Measurements from ENCODE around the gene COL5A1. TPM values are rescaled to one million over a fixed set of nuclear protein-coding genes. Genes with fewer than 3 reads are reported as not detected.

Gene COL5A1
- total RNA-seq, 6 donors from 2014 or later, result 7.5 to 75.4 (median 27.4) TPM

GRCh38 chr9:134730761-134731496 lies 89.3 kb downstream of the COL5A1 start:
- H3K27me3 ChIP-seq, result no peaks in the 10 kb centered on the region
- no peaks in the 10 kb centered on the region for H3K36me3 ChIP-seq
- 86 to 95% methylated on average over 10 to 13 of the region's 22 CpGs for whole genome bisulfite sequencing, 2 donors
- H3K4me1 ChIP-seq, result peaks cover 10 to 25% (median 13%) of the 10 kb centered on the region in 4 donors
- DNase-seq (peak in 1 of 2 donors; percentile 71), ATAC-seq (ENCODE audit: low FRiP score in 2 of 2) (peak in 1 of 2 donors; percentile 22)
- peak overlapping the region in 1 of 4 donors; percentile 35 for H3K27ac ChIP-seq
- no peak for TF ChIP-seq EP300 (IDR thresholded peaks at IDR 0.05)
- TF ChIP-seq, protein P1, sequence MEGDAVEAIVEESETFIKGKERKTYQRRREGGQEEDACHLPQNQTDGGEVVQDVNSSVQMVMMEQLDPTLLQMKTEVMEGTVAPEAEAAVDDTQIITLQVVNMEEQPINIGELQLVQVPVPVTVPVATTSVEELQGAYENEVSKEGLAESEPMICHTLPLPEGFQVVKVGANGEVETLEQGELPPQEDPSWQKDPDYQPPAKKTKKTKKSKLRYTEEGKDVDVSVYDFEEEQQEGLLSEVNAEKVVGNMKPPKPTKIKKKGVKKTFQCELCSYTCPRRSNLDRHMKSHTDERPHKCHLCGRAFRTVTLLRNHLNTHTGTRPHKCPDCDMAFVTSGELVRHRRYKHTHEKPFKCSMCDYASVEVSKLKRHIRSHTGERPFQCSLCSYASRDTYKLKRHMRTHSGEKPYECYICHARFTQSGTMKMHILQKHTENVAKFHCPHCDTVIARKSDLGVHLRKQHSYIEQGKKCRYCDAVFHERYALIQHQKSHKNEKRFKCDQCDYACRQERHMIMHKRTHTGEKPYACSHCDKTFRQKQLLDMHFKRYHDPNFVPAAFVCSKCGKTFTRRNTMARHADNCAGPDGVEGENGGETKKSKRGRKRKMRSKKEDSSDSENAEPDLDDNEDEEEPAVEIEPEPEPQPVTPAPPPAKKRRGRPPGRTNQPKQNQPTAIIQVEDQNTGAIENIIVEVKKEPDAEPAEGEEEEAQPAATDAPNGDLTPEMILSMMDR (IDR thresholded peaks at IDR 0.05), result no peak
- no peak for TF ChIP-seq POLR2A (IDR thresholded peaks at IDR 0.05)
- TF ChIP-seq POLR2AphosphoS5 (IDR thresholded peaks at IDR 0.05), result no peak
- H3K9me3 ChIP-seq, result no peaks in the 10 kb centered on the region
- H3K4me3 ChIP-seq, result no peak overlapping the region

DNA sequence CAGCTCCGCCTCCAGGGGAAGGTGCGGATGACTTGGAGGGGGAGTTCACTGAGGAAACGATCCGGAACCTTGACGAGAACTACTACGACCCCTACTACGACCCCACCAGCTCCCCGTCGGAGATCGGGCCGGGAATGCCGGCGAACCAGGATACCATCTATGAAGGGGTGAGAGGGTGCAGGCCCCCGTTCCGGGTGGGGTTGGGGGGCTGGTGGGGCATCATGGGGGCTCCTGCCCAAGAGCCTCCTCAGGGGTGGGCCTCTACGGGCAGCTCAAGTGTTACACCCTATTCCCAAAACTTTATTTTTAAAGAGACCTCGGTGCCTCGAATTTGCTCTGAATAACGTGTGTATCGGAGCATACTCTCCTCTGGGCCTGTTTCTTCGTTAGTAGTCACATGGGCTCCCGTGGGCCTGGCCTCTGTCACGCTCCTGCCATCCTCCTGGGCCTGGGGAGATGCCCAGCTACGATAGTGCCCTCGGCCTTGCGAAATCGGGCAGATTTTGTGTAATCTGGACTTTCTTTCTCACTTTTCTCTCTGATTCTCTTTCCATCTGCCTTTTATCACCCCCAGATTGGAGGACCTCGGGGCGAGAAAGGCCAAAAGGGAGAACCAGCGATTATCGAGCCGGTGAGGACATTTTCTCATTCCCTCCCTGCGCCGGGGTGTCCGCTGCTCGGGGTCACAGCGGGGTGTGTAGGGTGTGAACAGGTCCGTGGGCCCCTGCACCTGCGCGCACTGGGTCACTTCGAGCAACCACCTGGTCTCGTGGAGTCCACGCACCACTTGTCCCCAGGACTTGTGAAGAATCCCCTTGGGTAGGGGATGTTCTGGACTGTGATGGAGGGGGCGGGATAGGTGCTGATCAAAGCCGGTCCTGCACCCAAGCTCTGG lies 90.1 kb downstream of the COL5A1 start:
- TF ChIP-seq POLR2AphosphoS5 (IDR thresholded peaks at IDR 0.05) (no peak), POLR2A (IDR thresholded peaks at IDR 0.05) (no peak), EP300 (IDR thresholded peaks at IDR 0.05) (no peak)
- TF ChIP-seq, protein P1 (IDR thresholded peaks at IDR 0.05), result no peak
- 93 to 94% methylated on average over 38 to 45 of the region's 45 CpGs for WGBS, 2 donors

GRCh38 chr9:134732392-134733110 lies 90.9 kb downstream of the COL5A1 start:
- TF ChIP-seq EP300 (IDR thresholded peaks at IDR 0.05), result no peak
- TF ChIP-seq POLR2A (IDR thresholded peaks at IDR 0.05), result no peak
- Histone ChIP-seq H3K36me3 (no peaks in the 10 kb centered on the region), H3K27ac (peak overlapping the region in 2 of 4 donors; percentile 40 to 59), H3K4me1 (peaks cover 10 to 25% (median 13%) of the 10 kb centered on the region in 4 donors), H3K9me3 (no peaks in the 10 kb centered on the region), H3K4me3 (no peak overlapping the region), H3K27me3 (no peaks in the 10 kb centered on the region)
- ATAC-seq (ENCODE audit: low FRiP score in 2 of 2) (no peak), DNase-seq (peak in 1 of 2 donors; percentile 78)
- 74 to 78% methylated on average over 16 to 22 of the region's 26 CpGs for WGBS, 2 donors

More for the DNA sequence above, 90.1 kb downstream of the COL5A1 start:
- Histone ChIP-seq H3K4me1 (peaks cover 10 to 25% (median 13%) of the 10 kb centered on the region in 4 donors), H3K9me3 (no peaks in the 10 kb centered on the region), H3K4me3 (no peak overlapping the region), H3K27me3 (no peaks in the 10 kb centered on the region), H3K36me3 (no peaks in the 10 kb centered on the region), H3K27ac (no peak overlapping the region)
- ATAC-seq (ENCODE audit: low FRiP score in 2 of 2), result no peak
- DNase-seq, result peak in 1 of 2 donors; percentile 55

GRCh38 chr9:134733480-134734232 lies 92.1 kb downstream of the COL5A1 start:
- no peak overlapping the region for H3K4me3 ChIP-seq
- DNase-seq (peak in 1 of 2 donors; percentile 26), ATAC-seq (ENCODE audit: low FRiP score in 2 of 2) (no peak)
- H3K9me3 ChIP-seq, result no peaks in the 10 kb centered on the region
- no peak for TF ChIP-seq POLR2A (IDR thresholded peaks at IDR 0.05)
- TF ChIP-seq, protein P1 (IDR thresholded peaks at IDR 0.05), result no peak
- TF ChIP-seq POLR2AphosphoS5 (IDR thresholded peaks at IDR 0.05), result no peak
- TF ChIP-seq EP300 (IDR thresholded peaks at IDR 0.05), result no peak
- no peaks in the 10 kb centered on the region for H3K36me3 ChIP-seq
- WGBS, 2 donors, result 83% methylated on average over 12 to 16 of the region's 16 CpGs
- H3K27me3 ChIP-seq, result no peaks in the 10 kb centered on the region
- H3K4me1 ChIP-seq, result peaks cover 10 to 25% (median 13%) of the 10 kb centered on the region in 4 donors
- peak overlapping the region in 1 of 4 donors; percentile 35 for H3K27ac ChIP-seq

Measured in upper lobe of left lung (tissue), 6 donors.